T-cell (primary cell): ENCODE results near the gene CLEC16A. TPM values are rescaled to one million over a fixed set of nuclear protein-coding genes. Genes with fewer than 3 reads are reported as not detected.

Experiments used
- ATAC-seq, 4 experiments: fragments of 200-7000 bp in 3 of 4; fragments of 150-1000 bp in 1 of 4; cut with Tn5 transposase; replicated peaks in 1 of 4; 1 replicate in 3 of 4; 2 replicates in 1 of 4; pipeline ENCODE4 v1.10.0; 2021; ENCODE audit warnings: moderate library complexity in 3 of 4, mild to moderate bottlenecking in 2 of 4, moderate number of reproducible peaks in 1 of 4
- CTCF ChIA-PET, 2 donors: fragments of 300-600 bp; sonication (Branson Sonifier 250); formaldehyde crosslinking; loops; one replicate each; lab custom pipeline; 2022; ENCODE audit warnings: antibody characterized with exemption in 2 of 2; lab: Charles Lee
- POLR2A ChIA-PET, 2 donors: fragments of 300-600 bp; sonication (Branson Sonifier 250); formaldehyde crosslinking; loops; one replicate each; lab custom pipeline; 2022; ENCODE audit warnings: antibody characterized with exemption in 2 of 2; lab: Charles Lee
- DNase-seq, 35 experiments: peaks; one replicate each; pipeline versions ENCODE4 v3.0.0 to v3.0.0-alpha.2; 2013 to 2023
- H3K27ac ChIP-seq: one replicate; pipeline ENCODE4 v1.5.1; 2013; ENCODE audit warnings: low read length
- H3K27me3 ChIP-seq, 2 experiments: replicated peaks in 1 of 2; 1 replicate in 1 of 2; 2 replicates in 1 of 2; pipeline versions ENCODE4 v1.6.1 to v1.7.0; 2013; ENCODE audit warnings: low read length in 1 of 2, mixed read lengths in 1 of 2; ENCODE audit not compliant: control insufficient read depth in 2 of 2, insufficient read depth in 2 of 2; ENCODE audit errors: extremely low read depth in 1 of 2
- H3K36me3 ChIP-seq, 2 donors: 1 replicate in 1 of 2; 2 replicates in 1 of 2; pipeline versions ENCODE4 v1.6.1 to v1.7.0; 2013; ENCODE audit warnings: low read length in 1 of 2; ENCODE audit not compliant: control insufficient read depth in 2 of 2, insufficient read depth in 1 of 2; ENCODE audit errors: extremely low read depth in 1 of 2
- H3K4me1 ChIP-seq, 2 experiments: 1 replicate in 1 of 2; 2 replicates in 1 of 2; pipeline versions ENCODE4 v1.6.1 to v1.7.0; 2013; ENCODE audit warnings: low read length in 2 of 2, mixed read lengths in 1 of 2; ENCODE audit not compliant: insufficient read depth in 2 of 2, control insufficient read depth in 1 of 2; ENCODE audit errors: extremely low read depth in 1 of 2
- H3K4me3 ChIP-seq, 2 donors: 1 replicate in 1 of 2; 2 replicates in 1 of 2; pipeline versions ENCODE4 v1.5.1 to v1.7.0; 2013; ENCODE audit warnings: mild to moderate bottlenecking in 2 of 2, low read length in 1 of 2, moderate library complexity in 1 of 2; ENCODE audit not compliant: control insufficient read depth in 1 of 2; ENCODE audit errors: extremely low read depth in 1 of 2
- H3K9me3 ChIP-seq: 2 replicates; pipeline ENCODE4 v1.7.0; 2013
- H3K27ac Mint-ChIP-seq, 2 donors: one replicate each; pipeline ENCODE4 v1.8.0; 2020 to 2021; ENCODE audit warnings: mild to moderate bottlenecking in 2 of 2, mixed read lengths in 2 of 2
- H3K27me3 Mint-ChIP-seq, 2 donors: one replicate each; pipeline ENCODE4 v1.8.0; 2021 to 2022; ENCODE audit warnings: mixed read lengths in 2 of 2
- H3K36me3 Mint-ChIP-seq: one replicate; pipeline ENCODE4 v1.8.0; 2021; ENCODE audit warnings: mixed read lengths
- H3K4me1 Mint-ChIP-seq, 3 donors: one replicate each; pipeline ENCODE4 v1.8.0; 2020 to 2022; ENCODE audit warnings: mixed read lengths in 3 of 3, mild to moderate bottlenecking in 1 of 3
- H3K4me3 Mint-ChIP-seq, 3 donors: one replicate each; pipeline ENCODE4 v1.8.0; 2020 to 2022; ENCODE audit warnings: mild to moderate bottlenecking in 3 of 3, mixed read lengths in 3 of 3, moderate library complexity in 3 of 3
- H3K9me3 Mint-ChIP-seq, 3 donors: one replicate each; pipeline ENCODE4 v1.8.0; 2020 to 2022; ENCODE audit warnings: mixed read lengths in 3 of 3
- WGBS: methylation state at CpG from one replicate; pipeline ENCODE4 v1.1.5; 2013; ENCODE audit warnings: missing lambda C conversion rate; ENCODE audit not compliant: insufficient coverage; 5-methylcytosine and 5-hydroxymethylcytosine counted together
- total RNA-seq, 35 experiments: library from RNA in 6 of 35; stranded (reverse) in 6 of 35; fragments of 120-200 nt in 1 of 35; gene quantifications; one replicate each; pipeline versions ENCODE4 v1.2.1 to v1.2.4 and lab custom pipeline; 2013 to 2026

CLEC16A gene
- total RNA-seq, 5 donors from 2014 or later (not counting 1 experiment from before 2014, with no cell fraction given): 27.4 to 34.6 (median 28.7) TPM

- Mint-ChIP-seq H3K27me3 (no peaks in the 10 kb centered on the region), H3K4me3 (no peak overlapping the region), H3K4me1 (peaks cover 1 to 11% (median 2%) of the 10 kb centered on the region in 3 donors), H3K36me3 (peaks cover 21% of the 10 kb centered on the region), H3K9me3 (no peaks in the 10 kb centered on the region), H3K27ac (no peak overlapping the region)
- POLR2A ChIA-PET: no interaction called here
- no peak for DNase-seq
- CTCF ChIA-PET: no interaction called here
- WGBS: 91% methylated on average over 8 of the region's 14 CpGs
- no peaks in the 10 kb centered on the region for H3K4me1 ChIP-seq
- H3K27me3 ChIP-seq: no peaks in the 10 kb centered on the region
- H3K9me3 ChIP-seq: no peaks in the 10 kb centered on the region
- no peak overlapping the region for H3K4me3 ChIP-seq
- ATAC-seq: no peak
- no peak overlapping the region for H3K27ac ChIP-seq
- peaks cover 0 to 17% of the 10 kb centered on the region in 2 donors for H3K36me3 ChIP-seq
Observed at GRCh38 chr16:11164482-11165270, 220.3 kb downstream of the CLEC16A start.

DNA sequence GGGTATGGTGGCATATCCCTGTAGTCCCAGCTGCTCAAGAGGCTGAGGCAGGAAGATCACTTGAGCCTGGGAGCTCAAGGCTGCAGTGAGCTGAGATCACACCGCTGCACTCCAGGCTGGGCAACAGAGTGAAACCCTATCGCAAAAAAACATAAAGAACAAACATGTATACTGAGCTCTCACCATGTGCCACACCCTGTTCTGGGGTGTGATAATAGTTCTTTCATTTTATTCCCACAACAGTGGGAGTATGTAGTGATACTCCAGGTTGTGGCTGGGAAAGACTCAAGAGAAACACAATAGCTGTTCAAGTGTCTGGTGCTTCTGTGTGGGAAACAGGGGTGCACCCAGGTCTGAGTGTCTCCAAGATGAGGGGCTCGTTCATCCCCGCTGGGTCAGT is 221.0 kb downstream of the CLEC16A start:
- DNase-seq: no peak

GRCh38 chr16:11165894-11166665 is 221.7 kb downstream of the CLEC16A start:
- ATAC-seq: no peak
- H3K27me3 ChIP-seq: no peaks in the 10 kb centered on the region
- DNase-seq: no peak
- ChIA-PET CTCF (no interaction called here), POLR2A (interaction anchor here (0.5 to 0.6 kb wide), 2 partner anchors 797 to 1588 kb away, joined by 3 to 7 read pairs; no protein-coding TSS in a partner anchor)
- no peak overlapping the region for H3K4me3 ChIP-seq
- H3K36me3 ChIP-seq: peaks cover 3 to 17% of the 10 kb centered on the region in 2 donors
- no peaks in the 10 kb centered on the region for H3K9me3 Mint-ChIP-seq
- H3K27me3 Mint-ChIP-seq: no peaks in the 10 kb centered on the region
- H3K36me3 Mint-ChIP-seq: peaks cover 16% of the 10 kb centered on the region
- peaks cover 0 to 6% (median 2%) of the 10 kb centered on the region in 3 donors for H3K4me1 Mint-ChIP-seq
- H3K27ac ChIP-seq: no peak overlapping the region
- H3K4me1 ChIP-seq: no peaks in the 10 kb centered on the region
- H3K9me3 ChIP-seq: no peaks in the 10 kb centered on the region
- no peak overlapping the region for H3K27ac Mint-ChIP-seq
- no peak overlapping the region for H3K4me3 Mint-ChIP-seq
- WGBS: 91% methylated on average over 21 of the region's 22 CpGs

More for the DNA sequence above, 221.0 kb downstream of the CLEC16A start:
- Mint-ChIP-seq H3K36me3 (peaks cover 19% of the 10 kb centered on the region), H3K4me3 (no peak overlapping the region), H3K4me1 (peaks cover 1 to 11% (median 2%) of the 10 kb centered on the region in 3 donors), H3K9me3 (no peaks in the 10 kb centered on the region), H3K27me3 (no peaks in the 10 kb centered on the region), H3K27ac (no peak overlapping the region)
- Histone ChIP-seq H3K4me1 (no peaks in the 10 kb centered on the region), H3K4me3 (no peak overlapping the region), H3K36me3 (peaks cover 3 to 17% of the 10 kb centered on the region in 2 donors), H3K27ac (no peak overlapping the region), H3K9me3 (no peaks in the 10 kb centered on the region), H3K27me3 (no peaks in the 10 kb centered on the region)
- ATAC-seq: no peak
- POLR2A ChIA-PET: interaction anchor here in 1 of 2 donors (0.6 kb wide), 1 partner anchor 798 kb away, joined by 7 read pairs; no protein-coding TSS in a partner anchor
- CTCF ChIA-PET: no interaction called here
- 92% methylated on average over 2 of the region's 4 CpGs for WGBS

GRCh38 chr16:11167581-11167980 is 223.2 kb downstream of the CLEC16A start:
- no peak overlapping the region for H3K27ac ChIP-seq
- Mint-ChIP-seq H3K27ac (no peak overlapping the region), H3K27me3 (no peaks in the 10 kb centered on the region), H3K9me3 (no peaks in the 10 kb centered on the region), H3K36me3 (peaks cover 16% of the 10 kb centered on the region), H3K4me1 (no peaks in the 10 kb centered on the region), H3K4me3 (no peak overlapping the region)
- DNase-seq: no peak
- H3K4me3 ChIP-seq: no peak overlapping the region
- WGBS: 100% methylated on average over 6 of the region's 6 CpGs
- peaks cover 3 to 20% of the 10 kb centered on the region in 2 donors for H3K36me3 ChIP-seq
- ChIA-PET CTCF (no interaction called here), POLR2A (no interaction called here)
- no peaks in the 10 kb centered on the region for H3K27me3 ChIP-seq
- no peaks in the 10 kb centered on the region for H3K4me1 ChIP-seq
- no peak for ATAC-seq
- H3K9me3 ChIP-seq: no peaks in the 10 kb centered on the region

- no peak for DNase-seq
- no peak overlapping the region for H3K27ac Mint-ChIP-seq
- H3K4me1 Mint-ChIP-seq: no peaks in the 10 kb centered on the region
- H3K9me3 ChIP-seq: no peaks in the 10 kb centered on the region
- H3K9me3 Mint-ChIP-seq: no peaks in the 10 kb centered on the region
- H3K27ac ChIP-seq: no peak overlapping the region
- no peak for ATAC-seq
- H3K4me1 ChIP-seq: no peaks in the 10 kb centered on the region
- H3K36me3 Mint-ChIP-seq: peaks cover 22% of the 10 kb centered on the region
- 93% methylated on average over 6 of the region's 9 CpGs for WGBS
- CTCF ChIA-PET: no interaction called here
- no peaks in the 10 kb centered on the region for H3K27me3 ChIP-seq
- no peaks in the 10 kb centered on the region for H3K27me3 Mint-ChIP-seq
- no peak overlapping the region for H3K4me3 Mint-ChIP-seq
- H3K4me3 ChIP-seq: no peak overlapping the region
- POLR2A ChIA-PET: interaction anchor here in 1 of 2 donors (0.6 kb wide), 1 partner anchor 206 kb away, joined by 5 read pairs; no protein-coding TSS in a partner anchor
- H3K36me3 ChIP-seq: peaks cover 4 to 24% of the 10 kb centered on the region in 2 donors
Observed at GRCh38 chr16:11168386-11169051, 224.2 kb downstream of the CLEC16A start.

GRCh38 chr16:11169641-11170040 is 225.3 kb downstream of the CLEC16A start:
- Mint-ChIP-seq H3K27ac (no peak overlapping the region), H3K9me3 (no peaks in the 10 kb centered on the region), H3K27me3 (no peaks in the 10 kb centered on the region), H3K4me3 (no peak overlapping the region), H3K36me3 (peaks cover 33% of the 10 kb centered on the region), H3K4me1 (peaks cover 0 to 3% (median 1%) of the 10 kb centered on the region in 3 donors)
- ATAC-seq (no peak), DNase-seq (no peak)
- no peaks in the 10 kb centered on the region for H3K9me3 ChIP-seq
- ChIA-PET CTCF (interaction anchor here in 1 of 2 donors (0.6 kb wide), 1 partner anchor 14 kb away, joined by 4 read pairs; no protein-coding TSS in a partner anchor), POLR2A (no interaction called here)
- H3K27me3 ChIP-seq: no peaks in the 10 kb centered on the region
- no peak overlapping the region for H3K27ac ChIP-seq
- H3K4me1 ChIP-seq: no peaks in the 10 kb centered on the region
- H3K36me3 ChIP-seq: peaks cover 10 to 24% of the 10 kb centered on the region in 2 donors
- H3K4me3 ChIP-seq: no peak overlapping the region
- 85% methylated on average over 2 of the region's 4 CpGs for WGBS
